ACC112 (cell line): Measurements from ENCODE around the gene EHBP1.

ENCODE experiments used
- H2AFZ ChIP-seq: fragments of 200-600 bp; sonication (generic); one replicate; pipeline ENCODE4 v1.6.0; 2017; ENCODE audit warnings: antibody characterized with exemption, low read length; ENCODE audit not compliant: unreplicated experiment
- H3K27ac ChIP-seq: fragments of 200-600 bp; sonication (generic); 2 replicates; pipeline ENCODE4 v1.5.1; 2014; ENCODE audit warnings: low read depth, mild to moderate bottlenecking, antibody characterized with exemption, low read length, moderate library complexity
- H3K27me3 ChIP-seq: fragments of 200-600 bp; sonication (generic); 2 replicates; pipeline ENCODE4 v1.6.1; 2014; ENCODE audit warnings: mild to moderate bottlenecking, antibody characterized with exemption, low read length, moderate library complexity, mixed read lengths; ENCODE audit not compliant: insufficient read depth
- H3K36me3 ChIP-seq: fragments of 200-600 bp; sonication (generic); 2 replicates; pipeline ENCODE4 v1.6.1; 2016; ENCODE audit warnings: mild to moderate bottlenecking, antibody characterized with exemption, low read length, moderate library complexity, mixed read lengths; ENCODE audit not compliant: insufficient read depth
- H3K4me1 ChIP-seq: fragments of 200-600 bp; sonication (generic); one replicate; pipeline ENCODE4 v1.6.1; 2016; ENCODE audit warnings: low read length, mixed read lengths; ENCODE audit not compliant: insufficient read depth, unreplicated experiment, control insufficient read depth
- H3K4me3 ChIP-seq: fragments of 200-600 bp; sonication (generic); 2 replicates; pipeline ENCODE4 v1.5.1; 2014; ENCODE audit warnings: mild to moderate bottlenecking, low read depth, low read length
- H3K79me2 ChIP-seq: fragments of 200-600 bp; sonication (generic); one replicate; pipeline ENCODE4 v1.6.0; 2016; ENCODE audit warnings: low read length; ENCODE audit not compliant: control insufficient read depth, unreplicated experiment, insufficient read depth

The EHBP1 gene

GRCh38 chr2:62920070-62920469, 214.6 kb downstream of the EHBP1 start:
- H3K79me2 ChIP-seq, result no peaks in the 10 kb centered on the region
- no peak overlapping the region for H2AFZ ChIP-seq
- no peaks in the 10 kb centered on the region for H3K4me1 ChIP-seq
- peaks cover 20% of the 10 kb centered on the region for H3K36me3 ChIP-seq
- no peaks in the 10 kb centered on the region for H3K27me3 ChIP-seq
- H3K4me3 ChIP-seq, result no peak overlapping the region
- H3K27ac ChIP-seq, result no peak overlapping the region

- Histone ChIP-seq H3K4me1 (no peaks in the 10 kb centered on the region), H3K27ac (no peak overlapping the region), H3K27me3 (no peaks in the 10 kb centered on the region), H2AFZ (no peak overlapping the region), H3K79me2 (no peaks in the 10 kb centered on the region), H3K4me3 (no peak overlapping the region), H3K36me3 (peaks cover 20% of the 10 kb centered on the region)
Measured at GRCh38 chr2:62923242-62923641, 217.7 kb downstream of the EHBP1 start.

GRCh38 chr2:62923881-62924280, 218.4 kb downstream of the EHBP1 start:
- H3K4me1 ChIP-seq, result no peaks in the 10 kb centered on the region
- H3K79me2 ChIP-seq, result no peaks in the 10 kb centered on the region
- H3K4me3 ChIP-seq, result no peak overlapping the region
- H2AFZ ChIP-seq, result no peak overlapping the region
- no peak overlapping the region for H3K27ac ChIP-seq
- peaks cover 20% of the 10 kb centered on the region for H3K36me3 ChIP-seq
- no peaks in the 10 kb centered on the region for H3K27me3 ChIP-seq

GRCh38 chr2:62928015-62928414, 222.5 kb downstream of the EHBP1 start:
- Histone ChIP-seq H3K27me3 (no peaks in the 10 kb centered on the region), H3K27ac (no peak overlapping the region), H2AFZ (no peak overlapping the region), H3K4me1 (no peaks in the 10 kb centered on the region), H3K4me3 (no peak overlapping the region), H3K36me3 (peaks cover 10% of the 10 kb centered on the region; the same call in 1 of the 2 replicates), H3K79me2 (no peaks in the 10 kb centered on the region)

GRCh38 chr2:62931536-62931935, 226.0 kb downstream of the EHBP1 start:
- Histone ChIP-seq H3K79me2 (no peaks in the 10 kb centered on the region), H2AFZ (no peak overlapping the region), H3K27ac (no peak overlapping the region), H3K36me3 (no peaks in the 10 kb centered on the region), H3K27me3 (no peaks in the 10 kb centered on the region), H3K4me3 (no peak overlapping the region), H3K4me1 (peaks cover 15% of the 10 kb centered on the region)

GRCh38 chr2:62933398-62933917, 227.9 kb downstream of the EHBP1 start:
- Histone ChIP-seq H3K4me3 (no peak overlapping the region), H3K27me3 (no peaks in the 10 kb centered on the region), H3K79me2 (no peaks in the 10 kb centered on the region), H2AFZ (no peak overlapping the region), H3K27ac (no peak overlapping the region), H3K36me3 (no peaks in the 10 kb centered on the region), H3K4me1 (peaks cover 15% of the 10 kb centered on the region)

- no peaks in the 10 kb centered on the region for H3K79me2 ChIP-seq
- H3K4me3 ChIP-seq, result no peak overlapping the region
- no peaks in the 10 kb centered on the region for H3K27me3 ChIP-seq
- H3K4me1 ChIP-seq, result peaks cover 18% of the 10 kb centered on the region
- H3K36me3 ChIP-seq, result no peaks in the 10 kb centered on the region
- H3K27ac ChIP-seq, result no peak overlapping the region
- no peak overlapping the region for H2AFZ ChIP-seq
Measured at GRCh38 chr2:62934517-62934916, 229.0 kb downstream of the EHBP1 start.

- Histone ChIP-seq H3K27me3 (no peaks in the 10 kb centered on the region), H3K27ac (no peak overlapping the region), H3K4me3 (no peak overlapping the region), H3K79me2 (no peaks in the 10 kb centered on the region), H3K4me1 (peaks cover 28% of the 10 kb centered on the region), H2AFZ (no peak overlapping the region), H3K36me3 (no peaks in the 10 kb centered on the region)
Measured at GRCh38 chr2:62938126-62938525, 232.6 kb downstream of the EHBP1 start.

GRCh38 chr2:62939735-62940491, 234.4 kb downstream of the EHBP1 start:
- peak overlapping the region; percentile 31; the same call in 1 of the 2 replicates for H3K27ac ChIP-seq

GRCh38 chr2:62940697-62941096, 235.2 kb downstream of the EHBP1 start:
- H3K4me3 ChIP-seq, result no peak overlapping the region
- no peak overlapping the region for H2AFZ ChIP-seq
- no peak overlapping the region for H3K27ac ChIP-seq
- H3K36me3 ChIP-seq, result peaks cover 7% of the 10 kb centered on the region; the same call in 1 of the 2 replicates
- no peaks in the 10 kb centered on the region for H3K79me2 ChIP-seq
- H3K4me1 ChIP-seq, result peaks cover 15% of the 10 kb centered on the region
- H3K27me3 ChIP-seq, result no peaks in the 10 kb centered on the region

More at GRCh38 chr2:62939735-62940491, 234.4 kb downstream of the EHBP1 start:
- Histone ChIP-seq H3K79me2 (no peaks in the 10 kb centered on the region), H3K27me3 (no peaks in the 10 kb centered on the region), H2AFZ (no peak overlapping the region), H3K4me3 (no peak overlapping the region), H3K36me3 (peaks cover 7% of the 10 kb centered on the region; the same call in 1 of the 2 replicates), H3K4me1 (peaks cover 20% of the 10 kb centered on the region)

GRCh38 chr2:62941413-62941812, 235.9 kb downstream of the EHBP1 start:
- H3K27ac ChIP-seq, result no peak overlapping the region
- no peak overlapping the region for H3K4me3 ChIP-seq
- peaks cover 12% of the 10 kb centered on the region for H3K4me1 ChIP-seq
- H3K27me3 ChIP-seq, result no peaks in the 10 kb centered on the region
- H3K36me3 ChIP-seq, result peaks cover 7% of the 10 kb centered on the region; the same call in 1 of the 2 replicates
- no peak overlapping the region for H2AFZ ChIP-seq
- H3K79me2 ChIP-seq, result no peaks in the 10 kb centered on the region
